Pons (tissue), 1 donor: Measurements from ENCODE around the gene FAF1.

Source experiments
- DNase-seq: peaks from one replicate; pipeline ENCODE4 v3.0.0-alpha.2; 2016; ENCODE audit warnings: low spot score

Gene FAF1

GRCh38 chr1:50633465-50633864 is 326.6 kb downstream of the FAF1 start:
- peak; percentile 70 for DNase-seq

GRCh38 chr1:50631161-50631560 is 328.9 kb downstream of the FAF1 start:
- DNase-seq, result no peak

- DNase-seq, result no peak
Measured at GRCh38 chr1:50622259-50622658, 337.8 kb downstream of the FAF1 start.

- peak; percentile 40 for DNase-seq
Measured at GRCh38 chr1:50620680-50621329, 339.3 kb downstream of the FAF1 start.

GRCh38 chr1:50615036-50615750 is 344.9 kb downstream of the FAF1 start:
- no peak for DNase-seq

- DNase-seq, result no peak
Measured at GRCh38 chr1:50611675-50612074, 348.4 kb downstream of the FAF1 start.

GRCh38 chr1:50610563-50610962 is 349.5 kb downstream of the FAF1 start:
- no peak for DNase-seq

- no peak for DNase-seq
Measured at GRCh38 chr1:50609508-50609907, 350.6 kb downstream of the FAF1 start.

- DNase-seq, result peak; percentile 55
Measured at GRCh38 chr1:50605186-50605875, 354.7 kb downstream of the FAF1 start.

GRCh38 chr1:50604580-50604979 is 355.5 kb downstream of the FAF1 start:
- no peak for DNase-seq

- DNase-seq, result no peak
Measured at GRCh38 chr1:50603274-50604271, 356.5 kb downstream of the FAF1 start.

GRCh38 chr1:50599546-50599945 is 360.5 kb downstream of the FAF1 start:
- DNase-seq, result no peak

GRCh38 chr1:50595874-50596273 is 364.2 kb downstream of the FAF1 start:
- no peak for DNase-seq

- no peak for DNase-seq
Measured at GRCh38 chr1:50593515-50593914, 366.6 kb downstream of the FAF1 start.

- no peak for DNase-seq
Measured at GRCh38 chr1:50591598-50591997, 368.5 kb downstream of the FAF1 start.

- no peak for DNase-seq
Measured at GRCh38 chr1:50582346-50582745, 377.7 kb downstream of the FAF1 start.

- DNase-seq, result no peak
Measured at GRCh38 chr1:50570066-50570468, 390.0 kb downstream of the FAF1 start.

- DNase-seq, result no peak
Measured at GRCh38 chr1:50568782-50569181, 391.3 kb downstream of the FAF1 start.

GRCh38 chr1:50566405-50566804 is 393.7 kb downstream of the FAF1 start:
- DNase-seq, result no peak

- DNase-seq, result no peak
Measured at GRCh38 chr1:50564417-50564816, 395.6 kb downstream of the FAF1 start.

- DNase-seq, result no peak
Measured at GRCh38 chr1:50562106-50562505, 398.0 kb downstream of the FAF1 start.

GRCh38 chr1:50559421-50559820 is 400.6 kb downstream of the FAF1 start:
- no peak for DNase-seq
